HG03025 (cell line): ENCODE data around the gene TMEM213.

Source experiments
- ATAC-seq: cut with Tn5 transposase; IDR thresholded peaks from one replicate; pipeline ENCODE4 v1.9.1; 2021; ENCODE audit warnings: mild to moderate bottlenecking, moderate library complexity; ENCODE audit not compliant: unreplicated experiment, low FRiP score

TMEM213 gene

GRCh38 chr7:138835087-138835486 is 37.3 kb downstream of the TMEM213 start:
- no peak for ATAC-seq

- ATAC-seq = no peak
Observed at GRCh38 chr7:138837627-138838026, 39.8 kb downstream of the TMEM213 start.

DNA sequence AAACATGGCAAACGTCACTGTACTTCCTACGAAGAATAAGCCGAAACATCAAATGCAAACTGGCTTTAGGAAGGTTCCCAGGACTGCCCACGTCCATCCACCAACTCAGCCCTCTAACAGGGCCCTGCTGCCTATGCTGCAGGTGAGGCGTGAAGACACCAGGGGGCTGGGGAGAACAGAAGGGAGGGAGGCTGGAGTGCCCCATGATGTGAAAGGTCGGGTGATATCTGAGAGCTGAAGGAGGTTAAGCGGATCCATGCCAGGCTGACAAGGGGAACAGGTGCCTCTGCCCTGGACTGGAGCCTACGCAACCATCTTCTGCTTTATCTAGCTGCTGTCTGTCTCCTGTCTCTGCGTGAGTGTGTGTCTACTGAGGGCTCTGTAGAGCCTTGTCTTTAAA is 40.4 kb downstream of the TMEM213 start:
- no peak for ATAC-seq

- no peak for ATAC-seq
Observed at GRCh38 chr7:138842111-138842510, 44.3 kb downstream of the TMEM213 start.

- ATAC-seq = no peak
Observed at GRCh38 chr7:138843632-138844580, 46.1 kb downstream of the TMEM213 start.

DNA sequence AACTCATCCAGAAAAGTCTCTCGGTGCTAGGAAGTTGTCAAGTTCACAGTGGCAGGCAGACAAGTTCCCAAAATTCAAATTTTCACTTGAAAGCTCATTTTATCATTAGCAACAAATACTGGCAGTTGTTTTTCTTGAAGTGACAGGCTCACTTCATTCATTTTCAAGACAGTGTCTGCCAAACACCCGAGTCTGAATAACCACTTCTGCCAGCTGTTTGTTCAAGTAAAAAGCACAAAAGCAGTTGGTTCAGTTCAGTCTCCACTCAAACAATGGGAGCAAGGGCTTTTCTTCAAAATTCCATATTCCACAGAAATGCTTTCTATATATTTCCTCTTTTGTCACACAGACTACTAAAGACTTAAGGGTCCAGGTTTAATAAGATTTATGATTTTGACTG is 47.9 kb downstream of the TMEM213 start:
- no peak for ATAC-seq

DNA sequence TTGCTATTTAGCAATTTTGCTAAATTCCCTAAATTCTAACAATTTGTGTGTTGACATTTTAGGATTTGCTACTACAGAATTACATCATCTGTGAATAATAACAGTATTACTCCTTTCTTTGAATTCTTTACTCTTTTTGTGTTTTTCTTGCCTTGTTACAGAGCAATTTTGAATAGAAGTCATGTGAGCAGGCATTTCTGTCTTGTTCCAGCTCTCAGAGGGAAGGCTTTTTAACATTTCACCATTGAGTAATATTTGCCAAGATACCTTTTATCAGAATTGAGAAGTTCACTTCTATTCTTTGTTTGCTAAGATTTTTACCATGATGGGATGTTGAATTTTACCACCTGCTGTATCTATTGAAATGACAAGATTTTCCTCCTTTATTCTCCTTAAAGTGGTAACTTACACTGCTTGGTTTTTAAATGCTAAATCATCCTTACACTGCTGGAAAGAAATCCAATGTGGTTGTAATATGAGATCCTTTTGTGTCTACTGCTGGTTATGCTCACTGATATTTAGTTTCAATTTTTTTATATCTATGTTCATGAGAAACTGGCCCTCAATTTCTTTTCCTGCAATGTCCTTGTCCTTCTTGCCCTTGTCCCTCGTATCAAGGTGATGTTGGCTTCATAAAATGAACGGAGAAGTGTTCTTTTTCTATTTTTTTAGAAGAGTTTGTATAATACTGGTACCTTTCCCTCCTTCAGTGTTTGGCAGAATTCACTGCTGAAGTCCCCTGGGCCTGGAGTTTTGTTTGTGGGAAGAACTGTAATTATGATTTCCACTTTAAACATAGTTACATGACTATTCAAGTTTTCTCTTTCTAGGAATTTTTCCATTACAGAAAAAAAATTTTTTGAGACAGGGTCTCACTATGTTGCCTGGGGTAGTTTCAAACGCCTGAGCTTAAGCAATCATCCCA is 50.5 kb downstream of the TMEM213 start:
- ATAC-seq = no peak

- no peak for ATAC-seq
Observed at GRCh38 chr7:138849701-138850100, 51.9 kb downstream of the TMEM213 start.

GRCh38 chr7:138852469-138852868 is 54.7 kb downstream of the TMEM213 start:
- no peak for ATAC-seq

GRCh38 chr7:138853448-138853847 is 55.7 kb downstream of the TMEM213 start:
- ATAC-seq = no peak

- no peak for ATAC-seq
Observed at GRCh38 chr7:138854115-138854645, 56.4 kb downstream of the TMEM213 start.

DNA sequence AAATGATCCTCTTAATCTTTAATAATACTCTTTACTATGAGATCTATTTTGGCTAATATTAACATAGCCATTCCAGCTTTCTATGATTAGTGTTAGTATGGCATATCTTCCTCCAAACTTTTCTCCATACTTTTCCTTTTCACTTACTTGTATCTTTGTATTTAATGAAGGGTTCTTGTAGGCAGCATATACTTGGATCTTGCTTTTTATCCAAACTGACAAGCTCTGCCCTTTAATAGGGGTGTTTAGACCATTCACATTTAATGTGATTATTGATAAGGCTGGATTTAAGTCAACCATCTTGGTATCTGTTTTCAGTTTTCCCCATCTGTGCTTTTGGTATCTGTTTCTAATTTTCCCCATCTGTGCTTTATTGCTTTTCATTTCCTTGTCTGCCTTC is 59.9 kb downstream of the TMEM213 start:
- no peak for ATAC-seq

- no peak for ATAC-seq
Observed at GRCh38 chr7:138861051-138861450, 63.3 kb downstream of the TMEM213 start.

DNA sequence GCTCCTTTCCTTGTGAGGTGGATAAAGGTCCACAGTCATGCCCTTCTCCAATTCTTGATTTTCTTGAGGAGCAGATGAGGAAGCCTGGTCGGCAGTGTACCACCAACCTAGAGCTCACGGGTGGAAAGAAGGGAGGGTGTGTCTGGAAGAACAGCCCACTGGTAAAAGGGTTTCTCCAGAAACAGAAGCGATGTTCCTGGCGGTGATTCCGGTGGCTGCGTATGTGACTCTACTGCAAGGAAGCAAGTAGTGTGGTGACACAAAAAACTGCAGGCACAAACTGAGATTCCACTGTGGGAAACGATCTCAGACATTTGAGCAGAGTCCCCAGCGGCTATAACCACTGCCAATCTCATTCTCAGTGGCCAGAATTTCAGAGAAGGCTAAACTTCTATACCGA is 66.1 kb downstream of the TMEM213 start:
- ATAC-seq = no peak

DNA sequence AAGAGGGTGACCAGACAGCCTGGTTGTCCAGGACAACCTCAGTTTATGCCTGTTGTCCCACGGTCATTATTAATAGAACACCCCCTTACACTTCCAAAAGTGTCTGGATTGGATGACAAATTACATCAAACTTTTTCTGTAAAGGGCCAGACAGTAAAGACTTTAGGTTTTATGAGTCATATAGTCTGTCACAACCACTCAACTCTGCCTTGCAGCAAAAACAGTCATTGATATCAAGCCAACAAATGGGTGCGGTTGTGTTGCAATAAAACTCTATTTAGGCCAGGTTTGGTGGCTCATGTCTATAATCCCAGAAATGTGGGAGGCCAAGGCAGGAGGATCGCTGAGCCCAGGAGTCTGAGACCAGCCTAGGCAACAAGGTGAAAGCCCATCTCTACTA is 66.9 kb downstream of the TMEM213 start:
- no peak for ATAC-seq

GRCh38 chr7:138865843-138866242 is 68.0 kb downstream of the TMEM213 start:
- ATAC-seq = no peak

GRCh38 chr7:138866353-138866752 is 68.6 kb downstream of the TMEM213 start:
- ATAC-seq = no peak

GRCh38 chr7:138867744-138868143 is 70.0 kb downstream of the TMEM213 start:
- ATAC-seq = no peak

GRCh38 chr7:138868711-138869110 is 70.9 kb downstream of the TMEM213 start:
- no peak for ATAC-seq

DNA sequence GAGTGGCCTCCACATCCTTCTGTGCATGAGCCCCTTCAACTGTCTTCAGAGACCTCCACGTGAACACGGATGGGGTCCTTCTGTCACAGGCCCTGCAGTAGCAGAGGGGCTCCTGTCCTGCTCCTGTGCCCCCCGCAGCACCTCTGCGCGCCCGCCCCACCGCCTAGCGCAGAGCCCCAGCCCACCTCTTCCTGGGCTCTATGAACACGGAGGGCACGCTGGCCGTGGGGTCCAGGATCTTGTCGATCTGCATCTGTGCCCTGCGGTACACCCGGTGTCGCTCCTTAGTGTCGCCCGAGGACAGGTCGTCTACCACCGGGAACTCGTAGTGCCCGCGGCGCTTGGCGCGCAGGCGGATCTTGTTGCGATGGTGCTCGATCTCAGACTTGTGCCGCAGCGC is 71.6 kb downstream of the TMEM213 start:
- no peak for ATAC-seq
